OCI-LY7 (cell line): Measurements from ENCODE around the gene USP4. TPM values are rescaled to one million over a fixed set of nuclear protein-coding genes. Genes with fewer than 3 reads are reported as not detected.

Experiments used
- BruUV-seq: library from RNA; stranded (reverse); fragments of 400-500 nt; replicated peaks from 2 replicates; lab custom pipeline; 2021; lab: Mats Ljungman, UMichigan
- CTCF ChIA-PET: fragments of 300-600 bp; sonication (Branson Sonifier 250); formaldehyde crosslinking; loops from one replicate; lab custom pipeline; 2022; ENCODE audit warnings: antibody characterized with exemption; ENCODE audit not compliant: unreplicated experiment; lab: Charles Lee
- POLR2A ChIA-PET: fragments of 300-600 bp; sonication (Branson Sonifier 250); formaldehyde crosslinking; loops from one replicate; lab custom pipeline; 2022; ENCODE audit warnings: antibody characterized with exemption; lab: Charles Lee
- DNase-seq: peaks from one replicate; pipeline ENCODE4 v3.0.0-alpha.2; 2015; ENCODE audit warnings: low spot score
- H2AFZ ChIP-seq: fragments of 200-600 bp; sonication (generic), shearing (Covaris generic); 2 replicates; pipeline ENCODE4 v1.6.1; 2014; ENCODE audit warnings: mild to moderate bottlenecking, antibody characterized with exemption, low read length, moderate library complexity
- H3K27ac ChIP-seq: fragments of 200-600 bp; sonication (generic); 2 replicates; pipeline ENCODE4 v1.5.1; 2014; ENCODE audit warnings: mixed run types, low read depth, mild to moderate bottlenecking, moderate library complexity, low read length, inconsistent platforms; ENCODE audit not compliant: poor library complexity, severe bottlenecking
- H3K36me3 ChIP-seq: fragments of 200-600 bp; sonication (generic); 2 replicates; pipeline ENCODE4 v1.6.1; 2014; ENCODE audit warnings: mild to moderate bottlenecking, antibody characterized with exemption, low read length, moderate library complexity, mixed read lengths; ENCODE audit not compliant: insufficient read depth
- H3K4me1 ChIP-seq: fragments of 200-600 bp; sonication (generic); 2 replicates; pipeline ENCODE4 v1.5.1; 2014; ENCODE audit warnings: mild to moderate bottlenecking, low read length; ENCODE audit not compliant: insufficient read depth, poor library complexity, severe bottlenecking
- H3K4me2 ChIP-seq: fragments of 200-600 bp; sonication (generic); 2 replicates; pipeline ENCODE4 v1.6.1; 2014; ENCODE audit warnings: mild to moderate bottlenecking, low read length
- H3K4me3 ChIP-seq: fragments of 200-600 bp; sonication (generic); 2 replicates; pipeline ENCODE4 v1.5.1; 2014; ENCODE audit warnings: mild to moderate bottlenecking, low read depth, low read length; ENCODE audit not compliant: poor library complexity, severe bottlenecking
- H3K79me2 ChIP-seq: fragments of 200-600 bp; sonication (generic); 2 replicates; pipeline ENCODE4 v1.6.1; 2016; ENCODE audit warnings: low read depth, mild to moderate bottlenecking, low read length, moderate library complexity, mixed read lengths; ENCODE audit not compliant: insufficient read depth
- H3K9me2 ChIP-seq: fragments of 200-600 bp; sonication (generic); 2 replicates; pipeline ENCODE4 v1.6.1; 2016; ENCODE audit warnings: mild to moderate bottlenecking, low read length, mixed read lengths; ENCODE audit not compliant: insufficient read depth
- H3K9me3 ChIP-seq: fragments of 200-600 bp; sonication (generic); 2 replicates; pipeline ENCODE4 v1.6.1; 2014; ENCODE audit warnings: mild to moderate bottlenecking, mixed run types, low read length, mixed read lengths
- H4K20me1 ChIP-seq: fragments of 200-600 bp; sonication (generic); 2 replicates; pipeline ENCODE4 v1.6.1; 2014; ENCODE audit warnings: mild to moderate bottlenecking, antibody characterized with exemption, low read length, moderate library complexity, mixed read lengths; ENCODE audit not compliant: insufficient read depth
- CTCF ChIP-seq: fragments of 200-600 bp; sonication (generic); conservative IDR thresholded peaks from 2 replicates; pipeline ENCODE4 v1.5.1; 2014; ENCODE audit warnings: mild to moderate bottlenecking, antibody characterized with exemption, low read length, moderate library complexity, mixed read lengths
- EZH2phosphoT487 ChIP-seq: fragments of 200-600 bp; sonication (generic); IDR thresholded peaks from 2 replicates; pipeline ENCODE4 v1.6.1; 2018; ENCODE audit warnings: low read depth, borderline replicate concordance, mild to moderate bottlenecking, mixed run types, antibody characterized with exemption, low read length, moderate library complexity, mixed read lengths
- intact Hi-C: fragments of 100-400 bp; cut with micrococcal nuclease; formaldehyde crosslinking; loops from one replicate; pipeline ENCODE4 v1.10.0; 2022; ENCODE audit not compliant: unreplicated experiment
- total RNA-seq, 2 experiments: library from RNA; depleted of rRNA in 1 of 2; stranded (reverse); fragments of >200 nt in 1 of 2; shearing (Covaris generic) in 1 of 2; gene quantifications; 2 replicates each; pipeline ENCODE4 v1.2.3, GENCODE V29; 2014 to 2022

USP4 gene
- total RNA-seq, 2 experiments from 2014 or later = 28.6 to 74.6 TPM

DNA sequence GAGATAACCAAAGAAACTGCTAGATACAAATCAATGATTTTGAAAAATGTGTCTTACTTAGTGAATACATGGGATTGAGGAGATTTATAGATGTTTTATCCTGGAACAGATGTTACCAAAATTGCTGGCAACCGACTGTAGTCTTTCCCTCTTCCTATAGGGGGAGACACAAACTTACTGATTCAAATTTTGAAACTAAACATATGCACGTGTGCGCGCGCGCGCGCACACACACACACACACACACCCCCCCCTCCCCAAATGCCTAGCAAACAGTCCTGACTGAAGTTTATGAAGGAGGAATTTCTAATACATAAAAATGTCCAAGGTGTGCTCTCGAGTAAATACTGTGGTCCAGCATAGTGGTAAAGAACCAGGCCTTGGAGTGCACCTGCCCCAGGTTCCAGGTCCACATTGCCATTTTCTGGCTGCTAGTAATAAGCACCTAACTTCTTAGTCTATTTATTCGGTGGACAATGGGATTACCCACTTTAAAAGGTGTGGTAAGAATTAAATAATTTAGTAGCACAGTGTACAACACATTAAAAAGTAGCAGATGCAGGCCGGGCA is 44.3 kb downstream of the USP4 start:
- intact Hi-C loops = loop anchor here (1.0 kb wide), 1 partner anchor 154 kb away; no protein-coding TSS in a partner anchor
- no peaks in the 10 kb centered on the region for H3K9me2 ChIP-seq
- H3K36me3 ChIP-seq = peaks cover 92% of the 10 kb centered on the region
- ChIA-PET CTCF (no interaction called here), POLR2A (no interaction called here)
- no peaks in the 10 kb centered on the region for H3K79me2 ChIP-seq
- no peaks in the 10 kb centered on the region for H3K9me3 ChIP-seq
- no peak overlapping the region for H3K4me2 ChIP-seq
- no TSS peak for BruUV-seq
- no peaks in the 10 kb centered on the region for H4K20me1 ChIP-seq
- no peak for TF ChIP-seq EZH2phosphoT487
- peak; percentile 91 for TF ChIP-seq CTCF
- no peak overlapping the region for H2AFZ ChIP-seq
- peak; percentile 41 for DNase-seq
- H3K27ac ChIP-seq = no peak overlapping the region
- H3K4me3 ChIP-seq = no peak overlapping the region
- no peaks in the 10 kb centered on the region for H3K4me1 ChIP-seq

DNA sequence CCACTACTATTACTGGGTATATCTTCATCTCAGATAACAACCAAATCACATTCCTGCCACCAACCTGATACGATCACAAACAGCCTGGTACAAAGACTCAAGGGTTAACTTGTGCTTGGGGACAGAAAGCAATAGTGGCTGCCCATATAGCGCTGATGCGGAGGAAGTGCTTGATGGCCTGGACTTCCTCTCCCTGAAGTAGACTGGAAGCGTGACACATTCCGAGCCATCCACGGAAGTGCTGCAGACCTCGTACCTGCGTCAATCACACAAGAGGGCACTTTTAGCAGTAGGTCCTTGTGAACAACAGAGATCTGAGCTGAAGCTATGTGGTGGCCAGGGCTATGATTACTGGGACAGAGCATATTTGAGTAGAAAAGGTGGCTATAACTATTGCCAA is 45.5 kb downstream of the USP4 start:
- CTCF ChIA-PET = interaction anchor here (0.6 kb wide), 1 partner anchor 635 kb away, joined by 5 read pairs; the partner anchor contains the start of gene MON1A
- no peak for DNase-seq

More for the DNA sequence above, 45.5 kb downstream of the USP4 start:
- intact Hi-C loops = no loop called here
- H3K79me2 ChIP-seq = no peaks in the 10 kb centered on the region
- TF ChIP-seq CTCF = no peak
- no peak for TF ChIP-seq EZH2phosphoT487
- H3K36me3 ChIP-seq = peaks cover 93% of the 10 kb centered on the region
- H3K4me2 ChIP-seq = no peak overlapping the region
- no peak overlapping the region for H3K27ac ChIP-seq
- no peak overlapping the region for H3K4me3 ChIP-seq
- H2AFZ ChIP-seq = no peak overlapping the region
- no peaks in the 10 kb centered on the region for H4K20me1 ChIP-seq
- BruUV-seq = no TSS peak
- H3K4me1 ChIP-seq = no peaks in the 10 kb centered on the region
- H3K9me3 ChIP-seq = no peaks in the 10 kb centered on the region
- H3K9me2 ChIP-seq = no peaks in the 10 kb centered on the region
- POLR2A ChIA-PET = interaction anchor here (0.7 kb wide), 1 partner anchor 117 kb away, joined by 4 read pairs; the partner anchor contains the start of gene RHOA
